ENCODE results near the gene TAF3. TPM values are rescaled to one million over a fixed set of nuclear protein-coding genes. Genes with fewer than 3 reads are reported as not detected.
"Not testable (repeated sequence)": the region's sequence is repeated elsewhere in the genome, so short reads cannot be mapped to it uniquely, and the experiment has no call there.

The TAF3 gene
- total RNA-seq, 3 donors from 2014 or later = 7.4 to 9.7 (median 9.2) TPM

- no peaks in the 10 kb centered on the region for H3K27me3 ChIP-seq
- H3K36me3 ChIP-seq = no peaks in the 10 kb centered on the region
- no peak overlapping the region for H3K27ac ChIP-seq
- intact Hi-C loops (cut with DNase I; ENCODE audit: low total_unique reads) = no loop called here
- no peaks in the 10 kb centered on the region for H3K4me1 ChIP-seq
- TF ChIP-seq CTCF (IDR thresholded peaks at IDR 0.05) = no peak
- no peak for TF ChIP-seq POLR2A (IDR thresholded peaks at IDR 0.05)
- no peak for TF ChIP-seq POLR2AphosphoS5 (IDR thresholded peaks at IDR 0.05)
- no peak overlapping the region for H3K4me3 ChIP-seq
- no peak for DNase-seq (ENCODE audit: low spot score in 2 of 2)
- no peaks in the 10 kb centered on the region for H3K9me3 ChIP-seq
Measured at GRCh38 chr10:8023321-8023720, 205.0 kb downstream of the TAF3 start.

GRCh38 chr10:8023851-8024250, 205.5 kb downstream of the TAF3 start:
- Histone ChIP-seq H3K27me3 (no peaks in the 10 kb centered on the region), H3K27ac (no peak overlapping the region), H3K9me3 (no peaks in the 10 kb centered on the region), H3K4me1 (no peaks in the 10 kb centered on the region), H3K4me3 (no peak overlapping the region), H3K36me3 (no peaks in the 10 kb centered on the region)
- no peak for TF ChIP-seq POLR2A (IDR thresholded peaks at IDR 0.05)
- DNase-seq (ENCODE audit: low spot score in 2 of 2) = no peak
- intact Hi-C loops (cut with DNase I; ENCODE audit: low total_unique reads) = no loop called here

- intact Hi-C loops (cut with DNase I; ENCODE audit: low total_unique reads) = no loop called here
- Histone ChIP-seq H3K27ac (no peak overlapping the region), H3K4me3 (peak overlapping the region in 1 of 3 donors; percentile 43), H3K27me3 (no peaks in the 10 kb centered on the region), H3K36me3 (no peaks in the 10 kb centered on the region), H3K9me3 (no peaks in the 10 kb centered on the region), H3K4me1 (no peaks in the 10 kb centered on the region)
- no peak for DNase-seq (ENCODE audit: low spot score in 2 of 2)
- TF ChIP-seq CTCF (IDR thresholded peaks at IDR 0.05) (no peak), POLR2A (IDR thresholded peaks at IDR 0.05) (no peak), POLR2AphosphoS5 (IDR thresholded peaks at IDR 0.05) (no peak)
Measured at GRCh38 chr10:8026349-8027259, 208.3 kb downstream of the TAF3 start.

GRCh38 chr10:8031211-8031610, 212.9 kb downstream of the TAF3 start:
- H3K27ac ChIP-seq; H3K9me3 ChIP-seq; intact Hi-C loops (cut with DNase I; ENCODE audit: low total_unique reads); H3K36me3 ChIP-seq; H3K4me1 ChIP-seq; DNase-seq (ENCODE audit: low spot score in 2 of 2); H3K4me3 ChIP-seq: not testable (repeated sequence)
- peaks cover 4 to 28% of the 10 kb centered on the region in 2 donors for H3K27me3 ChIP-seq

- Histone ChIP-seq H3K4me1 (peaks cover 0 to 4% of the 10 kb centered on the region in 2 donors), H3K27me3 (peaks cover 10 to 41% of the 10 kb centered on the region in 2 donors), H3K4me3 (no peak overlapping the region), H3K9me3 (no peaks in the 10 kb centered on the region), H3K27ac (no peak overlapping the region), H3K36me3 (no peaks in the 10 kb centered on the region)
- TF ChIP-seq POLR2AphosphoS5 (IDR thresholded peaks at IDR 0.05) (no peak), POLR2A (IDR thresholded peaks at IDR 0.05) (no peak), CTCF (IDR thresholded peaks at IDR 0.05) (no peak)
- no peak for DNase-seq (ENCODE audit: low spot score in 2 of 2)
- intact Hi-C loops (cut with DNase I; ENCODE audit: low total_unique reads) = no loop called here
Measured at GRCh38 chr10:8032558-8032957, 214.3 kb downstream of the TAF3 start.

GRCh38 chr10:8033812-8034465, 215.6 kb downstream of the TAF3 start:
- intact Hi-C loops (cut with DNase I; ENCODE audit: low total_unique reads) = no loop called here
- no peaks in the 10 kb centered on the region for H3K36me3 ChIP-seq
- peak overlapping the region in 2 of 3 donors; percentile 39 to 63 for H3K4me3 ChIP-seq
- no peaks in the 10 kb centered on the region for H3K9me3 ChIP-seq
- H3K27me3 ChIP-seq = peaks cover 11 to 55% of the 10 kb centered on the region in 2 donors
- peaks cover 0 to 4% of the 10 kb centered on the region in 2 donors for H3K4me1 ChIP-seq
- DNase-seq (ENCODE audit: low spot score in 2 of 2) = no peak
- no peak overlapping the region for H3K27ac ChIP-seq
- TF ChIP-seq POLR2A (IDR thresholded peaks at IDR 0.05) = no peak
- TF ChIP-seq POLR2AphosphoS5 (IDR thresholded peaks at IDR 0.05) = no peak
- TF ChIP-seq CTCF (IDR thresholded peaks at IDR 0.05) = no peak

Measured in breast epithelium (tissue), 4 donors.